CD8-positive, alpha-beta memory T cell (primary cell): ENCODE results near the gene ARFIP1. TPM values are rescaled to one million over a fixed set of nuclear protein-coding genes. Genes with fewer than 3 reads are reported as not detected.

Source experiments
- CTCF ChIA-PET: fragments of 350-600 bp; sonication (Branson Sonifier 250); formaldehyde crosslinking; loops from one replicate; lab custom pipeline; 2021; ENCODE audit warnings: antibody characterized with exemption; lab: Charles Lee
- POLR2A ChIA-PET: fragments of 350-600 bp; sonication (Branson Sonifier 250); formaldehyde crosslinking; loops from one replicate; lab custom pipeline; 2021; ENCODE audit warnings: antibody characterized with exemption; lab: Charles Lee
- DNase-seq, 5 donors: peaks; one replicate each; pipeline versions ENCODE4 v3.0.0 to v3.0.0-alpha.2; 2020 to 2022; ENCODE audit warnings: mixed read lengths in 1 of 5
- H3K27ac ChIP-seq: one replicate; pipeline ENCODE4 v1.7.0; 2013; ENCODE audit warnings: low read depth, mild to moderate bottlenecking, low read length, moderate library complexity
- H3K27me3 ChIP-seq: 2 replicates; pipeline ENCODE4 v1.7.0; 2013; ENCODE audit warnings: low read length, mild to moderate bottlenecking; ENCODE audit not compliant: insufficient read depth, poor library complexity, severe bottlenecking
- H3K36me3 ChIP-seq: 2 replicates; pipeline ENCODE4 v1.7.0; 2013; ENCODE audit warnings: mild to moderate bottlenecking, low read length, moderate library complexity; ENCODE audit not compliant: insufficient read depth
- H3K4me1 ChIP-seq: 2 replicates; pipeline ENCODE4 v1.7.0; 2013; ENCODE audit warnings: mild to moderate bottlenecking, low read length, moderate library complexity; ENCODE audit not compliant: insufficient read depth
- H3K4me3 ChIP-seq: 2 replicates; pipeline ENCODE4 v1.7.0; 2013; ENCODE audit warnings: mild to moderate bottlenecking, low read length
- H3K9me3 ChIP-seq: 2 replicates; pipeline ENCODE4 v1.7.0; 2013; ENCODE audit warnings: mild to moderate bottlenecking, low read length
- H3K27ac Mint-ChIP-seq, 8 donors: one replicate each; pipeline ENCODE4 v1.8.0; 2020 to 2021; ENCODE audit warnings: mixed read lengths in 8 of 8, mild to moderate bottlenecking in 6 of 8, inconsistent platforms in 3 of 8, moderate library complexity in 3 of 8
- H3K27me3 Mint-ChIP-seq, 2 donors: one replicate each; pipeline ENCODE4 v1.8.0; 2020 to 2021; ENCODE audit warnings: mixed read lengths in 2 of 2, mild to moderate bottlenecking in 1 of 2, moderate library complexity in 1 of 2
- H3K36me3 Mint-ChIP-seq, 3 donors: one replicate each; pipeline ENCODE4 v1.8.0; 2020 to 2021; ENCODE audit warnings: mixed read lengths in 3 of 3, inconsistent platforms in 1 of 3, mild to moderate bottlenecking in 1 of 3
- H3K4me1 Mint-ChIP-seq, 3 donors: one replicate each; pipeline ENCODE4 v1.8.0; 2020 to 2021; ENCODE audit warnings: mixed read lengths in 3 of 3, inconsistent platforms in 1 of 3, mild to moderate bottlenecking in 1 of 3
- H3K4me3 Mint-ChIP-seq, 7 donors: one replicate each; pipeline ENCODE4 v1.8.0; 2020 to 2021; ENCODE audit warnings: mixed read lengths in 7 of 7, mild to moderate bottlenecking in 6 of 7, moderate library complexity in 4 of 7, inconsistent platforms in 2 of 7
- H3K9me3 Mint-ChIP-seq, 5 donors: one replicate each; pipeline ENCODE4 v1.8.0; 2020 to 2022; ENCODE audit warnings: mixed read lengths in 5 of 5, mild to moderate bottlenecking in 3 of 5, moderate library complexity in 2 of 5, inconsistent platforms in 1 of 5
- polyA plus RNA-seq: library from polyadenylated mRNA; unstranded; fragments of 300-500 nt; fragmentation: Illumina TruSeq; gene quantifications from one replicate; pipeline ENCODE4 v1.2.3, GENCODE V29; 2021
- total RNA-seq, 2 experiments: library from RNA; stranded (reverse); gene quantifications; one replicate each; pipeline ENCODE4 v1.2.3, GENCODE V29; 2021

ARFIP1 gene
- total and polyA plus RNA-seq, 3 experiments from 2014 or later, result 13.1 to 15.3 (median 14.0) TPM

DNA sequence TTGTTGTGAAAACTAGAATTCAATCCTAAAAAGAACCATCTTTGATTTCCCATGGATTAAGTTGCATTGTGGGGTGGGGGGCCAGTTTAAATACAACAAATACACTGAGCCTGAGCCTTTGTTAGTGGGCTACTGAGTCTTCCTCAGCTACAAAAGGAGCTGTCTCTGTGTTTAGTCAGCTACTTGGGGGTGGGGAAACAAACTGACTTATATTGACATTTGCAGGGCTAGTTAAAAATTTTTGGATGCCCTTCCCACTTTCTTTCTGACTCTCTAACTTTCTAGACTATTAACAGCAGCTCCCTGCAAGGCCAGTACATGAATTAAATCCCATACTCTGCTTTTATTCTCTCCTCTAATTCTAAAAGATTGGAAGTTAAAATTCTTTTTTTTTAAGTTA lies 123.9 kb downstream of the ARFIP1 start:
- Histone ChIP-seq H3K27ac (no peak overlapping the region), H3K4me1 (no peaks in the 10 kb centered on the region), H3K9me3 (no peaks in the 10 kb centered on the region), H3K36me3 (no peaks in the 10 kb centered on the region), H3K27me3 (no peaks in the 10 kb centered on the region), H3K4me3 (no peak overlapping the region)
- H3K4me3 Mint-ChIP-seq, result no peak overlapping the region
- H3K36me3 Mint-ChIP-seq, result peaks cover 19 to 31% (median 24%) of the 10 kb centered on the region in 3 donors
- no peaks in the 10 kb centered on the region for H3K4me1 Mint-ChIP-seq
- H3K27me3 Mint-ChIP-seq, result no peaks in the 10 kb centered on the region
- H3K27ac Mint-ChIP-seq, result no peak overlapping the region
- no peak for DNase-seq
- H3K9me3 Mint-ChIP-seq, result no peaks in the 10 kb centered on the region
- ChIA-PET CTCF (interaction anchor here (1.5 kb wide), 1 partner anchor 224 kb away, joined by 3 read pairs; no protein-coding TSS in a partner anchor), POLR2A (no interaction called here)

DNA sequence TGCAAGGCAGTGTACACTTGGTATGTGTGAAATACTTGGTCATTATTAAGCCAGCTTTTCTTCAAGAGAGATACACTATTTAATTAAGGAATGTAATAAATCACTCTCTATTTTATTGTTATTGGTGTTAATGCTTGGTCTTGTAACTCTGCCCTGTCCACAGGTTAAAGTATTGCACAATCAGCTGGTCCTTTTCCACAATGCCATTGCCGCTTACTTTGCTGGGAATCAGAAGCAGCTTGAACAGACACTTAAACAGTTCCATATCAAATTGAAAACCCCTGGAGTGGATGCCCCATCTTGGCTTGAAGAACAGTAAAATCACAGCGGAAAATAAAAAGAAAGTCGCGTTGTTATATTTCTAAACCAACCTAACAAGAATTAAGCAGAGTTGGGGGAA lies 130.1 kb downstream of the ARFIP1 start:
- Mint-ChIP-seq H3K9me3 (no peaks in the 10 kb centered on the region), H3K27ac (no peak overlapping the region), H3K4me3 (no peak overlapping the region), H3K36me3 (peaks cover 20 to 38% (median 24%) of the 10 kb centered on the region in 3 donors), H3K4me1 (no peaks in the 10 kb centered on the region), H3K27me3 (no peaks in the 10 kb centered on the region)
- H3K27me3 ChIP-seq, result no peaks in the 10 kb centered on the region
- H3K4me1 ChIP-seq, result no peaks in the 10 kb centered on the region
- no peak for DNase-seq
- H3K27ac ChIP-seq, result no peak overlapping the region
- H3K36me3 ChIP-seq, result peaks cover 4% of the 10 kb centered on the region
- ChIA-PET CTCF (no interaction called here), POLR2A (no interaction called here)
- no peaks in the 10 kb centered on the region for H3K9me3 ChIP-seq
- no peak overlapping the region for H3K4me3 ChIP-seq

DNA sequence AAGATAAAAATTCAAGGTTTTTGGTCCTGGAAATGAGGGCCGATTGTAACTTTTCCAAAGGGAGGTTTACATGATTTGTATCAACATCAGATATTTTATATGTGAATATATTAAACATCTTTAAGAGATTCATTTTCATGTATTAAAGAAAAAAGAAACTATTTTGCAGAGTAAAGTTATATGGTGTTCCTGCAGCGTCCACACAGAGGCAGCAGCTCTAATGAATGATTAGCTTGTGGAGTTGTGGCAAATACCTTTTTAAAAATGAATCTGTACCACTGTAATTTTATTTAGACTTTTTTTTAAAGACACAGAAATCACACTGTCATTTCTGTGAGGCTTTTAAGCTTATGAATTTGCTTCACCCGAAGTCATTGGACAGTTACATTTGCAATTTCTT lies 130.8 kb downstream of the ARFIP1 start:
- H3K9me3 Mint-ChIP-seq, result no peaks in the 10 kb centered on the region
- no peak overlapping the region for H3K27ac Mint-ChIP-seq
- Histone ChIP-seq H3K27me3 (no peaks in the 10 kb centered on the region), H3K27ac (no peak overlapping the region), H3K4me3 (no peak overlapping the region), H3K36me3 (peaks cover 4% of the 10 kb centered on the region), H3K4me1 (no peaks in the 10 kb centered on the region), H3K9me3 (no peaks in the 10 kb centered on the region)
- H3K4me1 Mint-ChIP-seq, result no peaks in the 10 kb centered on the region
- ChIA-PET CTCF (no interaction called here), POLR2A (no interaction called here)
- no peak for DNase-seq
- peaks cover 20 to 37% (median 22%) of the 10 kb centered on the region in 3 donors for H3K36me3 Mint-ChIP-seq
- H3K27me3 Mint-ChIP-seq, result no peaks in the 10 kb centered on the region
- H3K4me3 Mint-ChIP-seq, result no peak overlapping the region

DNA sequence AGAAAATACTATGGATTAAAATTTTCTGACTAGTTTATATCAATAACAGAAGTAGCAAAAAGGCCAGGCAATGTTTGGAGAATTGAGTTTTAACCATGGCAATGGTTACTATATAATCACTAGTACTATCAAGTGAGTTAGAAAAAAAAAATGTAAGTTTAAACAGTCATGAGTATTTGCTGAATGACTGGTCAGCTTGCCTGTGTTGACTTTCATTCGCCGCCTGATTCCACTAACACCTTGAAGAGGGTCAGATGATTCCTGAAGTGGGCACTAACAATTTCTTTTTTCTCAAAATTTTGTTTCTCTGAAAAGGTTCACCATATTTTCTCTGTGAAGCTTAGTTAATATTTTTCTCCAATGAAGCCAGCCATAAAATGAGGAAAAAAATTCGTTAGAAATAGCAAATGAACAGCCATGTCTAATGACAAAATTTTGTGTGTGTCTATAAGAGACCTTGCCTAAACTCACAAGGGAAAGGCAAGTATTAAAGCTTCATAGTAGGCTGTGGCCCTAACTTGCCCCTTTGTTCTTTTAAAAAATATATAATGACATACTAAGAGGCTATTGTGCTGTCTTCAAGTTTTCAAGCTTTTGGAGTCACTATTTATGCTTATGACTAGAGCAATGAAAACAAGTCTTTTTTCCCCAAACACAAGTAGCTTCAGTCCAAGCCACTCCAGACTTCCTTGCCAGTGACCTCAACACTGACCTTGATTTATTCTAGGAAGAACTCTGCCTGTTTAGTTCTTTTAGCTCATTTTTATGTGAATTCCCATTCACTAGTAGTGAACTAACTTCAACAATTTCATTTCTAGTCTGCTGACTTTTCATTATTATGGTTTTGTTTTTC lies 138.0 kb downstream of the ARFIP1 start:
- Histone ChIP-seq H3K27me3 (no peaks in the 10 kb centered on the region), H3K36me3 (no peaks in the 10 kb centered on the region), H3K4me3 (no peak overlapping the region), H3K4me1 (no peaks in the 10 kb centered on the region), H3K9me3 (no peaks in the 10 kb centered on the region), H3K27ac (no peak overlapping the region)
- Mint-ChIP-seq H3K9me3 (peaks cover 4 to 24% (median 20%) of the 10 kb centered on the region in 5 donors), H3K27me3 (peaks cover 0 to 2% of the 10 kb centered on the region in 2 donors), H3K36me3 (peaks cover 7 to 20% (median 11%) of the 10 kb centered on the region in 3 donors), H3K4me1 (no peaks in the 10 kb centered on the region), H3K4me3 (no peak overlapping the region), H3K27ac (no peak overlapping the region)
- DNase-seq, result no peak
- ChIA-PET CTCF (no interaction called here), POLR2A (no interaction called here)

DNA sequence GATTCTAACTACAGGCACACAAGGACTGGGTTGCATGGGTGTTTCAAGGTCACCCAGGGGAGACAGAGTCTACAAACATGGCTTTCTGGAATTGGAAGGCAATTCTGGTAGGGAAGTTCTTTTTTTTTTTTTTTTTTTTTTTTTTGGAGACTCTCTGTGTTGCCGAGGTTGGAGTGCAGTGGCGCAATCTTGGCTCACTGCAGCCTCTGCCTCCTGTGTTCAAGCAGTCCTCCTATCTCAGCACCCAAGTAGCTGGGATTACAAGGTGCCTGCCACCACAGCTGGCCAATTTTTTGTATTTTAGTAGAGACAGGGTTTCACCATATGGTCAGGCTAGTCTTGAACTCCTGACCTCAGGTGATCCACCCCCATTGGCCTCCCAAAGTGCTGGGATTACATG lies 140.1 kb downstream of the ARFIP1 start:
- CTCF ChIA-PET, result no interaction called here
- Histone ChIP-seq H3K36me3 (no peaks in the 10 kb centered on the region), H3K9me3 (no peaks in the 10 kb centered on the region), H3K4me3 (no peak overlapping the region), H3K4me1 (no peaks in the 10 kb centered on the region), H3K27ac (no peak overlapping the region), H3K27me3 (no peaks in the 10 kb centered on the region)
- DNase-seq, result no peak
- Mint-ChIP-seq H3K4me3 (no peak overlapping the region), H3K27me3 (peaks cover 0 to 3% of the 10 kb centered on the region in 2 donors), H3K9me3 (peaks cover 4 to 24% (median 20%) of the 10 kb centered on the region in 5 donors), H3K36me3 (peaks cover 7 to 20% (median 11%) of the 10 kb centered on the region in 3 donors), H3K4me1 (no peaks in the 10 kb centered on the region), H3K27ac (no peak overlapping the region)
- POLR2A ChIA-PET, result no interaction called here

DNA sequence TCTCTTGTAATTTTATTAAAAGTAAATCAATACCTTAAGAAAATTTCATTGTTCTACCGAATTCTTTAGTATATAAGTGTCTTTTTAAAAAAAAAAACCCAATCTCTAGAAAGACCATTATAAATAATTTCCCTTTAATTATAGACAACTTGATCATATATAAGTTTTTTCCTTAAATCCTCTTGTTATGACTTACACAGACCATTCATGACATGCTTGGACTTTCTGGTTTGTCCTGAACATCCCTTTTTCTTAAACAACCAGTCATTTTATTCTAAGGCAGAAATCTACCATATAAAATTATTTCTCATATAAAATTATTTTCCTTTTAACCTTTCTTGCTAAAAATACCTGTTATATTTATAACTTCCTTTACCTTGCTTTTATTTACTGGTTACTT lies 141.0 kb downstream of the ARFIP1 start:
- Mint-ChIP-seq H3K27ac (no peak overlapping the region), H3K4me3 (no peak overlapping the region), H3K9me3 (peaks cover 4 to 24% (median 20%) of the 10 kb centered on the region in 5 donors), H3K27me3 (peaks cover 0 to 3% of the 10 kb centered on the region in 2 donors), H3K36me3 (peaks cover 8 to 20% (median 11%) of the 10 kb centered on the region in 3 donors), H3K4me1 (no peaks in the 10 kb centered on the region)
- H3K9me3 ChIP-seq, result no peaks in the 10 kb centered on the region
- no peak overlapping the region for H3K27ac ChIP-seq
- no peak overlapping the region for H3K4me3 ChIP-seq
- H3K4me1 ChIP-seq, result no peaks in the 10 kb centered on the region
- DNase-seq, result no peak
- CTCF ChIA-PET, result no interaction called here
- no peaks in the 10 kb centered on the region for H3K36me3 ChIP-seq
- POLR2A ChIA-PET, result no interaction called here
- no peaks in the 10 kb centered on the region for H3K27me3 ChIP-seq

DNA sequence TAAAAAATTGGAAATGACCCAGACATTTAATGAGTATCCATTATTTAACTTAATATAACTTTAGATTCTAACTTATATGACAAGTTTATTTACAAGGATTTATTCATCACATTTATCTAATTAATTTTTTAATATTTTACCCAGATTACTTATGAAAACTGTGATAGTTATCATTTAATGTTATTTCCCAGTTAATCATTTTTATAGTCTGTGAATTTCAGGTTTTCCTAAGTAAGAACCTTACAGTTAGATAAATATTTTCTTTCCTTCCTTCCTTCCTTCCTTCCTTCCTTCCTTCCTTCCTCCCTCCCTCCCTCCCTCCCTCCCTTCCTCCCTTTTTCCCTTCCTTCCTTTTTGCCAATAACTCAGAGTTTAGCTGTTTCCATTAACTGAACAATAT lies 141.5 kb downstream of the ARFIP1 start:
- POLR2A ChIA-PET, result no interaction called here
- H3K9me3 ChIP-seq, result no peaks in the 10 kb centered on the region
- Mint-ChIP-seq H3K27ac (no peak overlapping the region), H3K4me3 (no peak overlapping the region), H3K9me3 (peaks cover 4 to 24% (median 20%) of the 10 kb centered on the region in 5 donors), H3K36me3 (peaks cover 11 to 20% (median 12%) of the 10 kb centered on the region in 3 donors), H3K27me3 (peaks cover 0 to 3% of the 10 kb centered on the region in 2 donors), H3K4me1 (no peaks in the 10 kb centered on the region)
- H3K27ac ChIP-seq, result no peak overlapping the region
- H3K4me3 ChIP-seq, result no peak overlapping the region
- no peaks in the 10 kb centered on the region for H3K27me3 ChIP-seq
- CTCF ChIA-PET, result no interaction called here
- DNase-seq, result no peak
- no peaks in the 10 kb centered on the region for H3K4me1 ChIP-seq
- H3K36me3 ChIP-seq, result no peaks in the 10 kb centered on the region

DNA sequence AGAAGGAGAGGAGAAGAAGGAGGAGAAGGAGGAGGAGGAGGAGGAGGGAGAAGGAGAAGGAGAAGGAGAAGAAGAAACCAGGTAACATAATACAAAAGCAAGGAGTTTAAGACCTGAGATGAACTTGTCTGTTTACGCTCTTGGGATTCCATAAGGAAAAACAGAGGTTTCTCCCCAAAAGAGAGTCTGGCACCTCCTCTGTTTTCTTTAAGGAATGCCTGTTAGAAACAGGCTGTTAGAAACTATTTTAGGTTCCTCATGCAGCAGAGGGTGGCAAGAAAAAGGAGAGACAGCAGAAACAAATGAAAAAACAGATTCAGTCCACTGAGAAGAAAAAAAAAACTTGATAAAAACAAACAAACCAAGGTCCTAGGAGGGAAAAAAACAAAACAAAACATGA lies 146.1 kb downstream of the ARFIP1 start:
- no peak overlapping the region for H3K4me3 Mint-ChIP-seq
- no peaks in the 10 kb centered on the region for H3K4me1 Mint-ChIP-seq
- DNase-seq, result no peak
- CTCF ChIA-PET, result no interaction called here
- no peaks in the 10 kb centered on the region for H3K36me3 ChIP-seq
- no peak overlapping the region for H3K27ac ChIP-seq
- no peak overlapping the region for H3K4me3 ChIP-seq
- peaks cover 1 to 16% of the 10 kb centered on the region in 2 donors for H3K27me3 Mint-ChIP-seq
- H3K36me3 Mint-ChIP-seq, result peaks cover 0 to 8% (median 6%) of the 10 kb centered on the region in 3 donors
- H3K27ac Mint-ChIP-seq, result no peak overlapping the region
- no peaks in the 10 kb centered on the region for H3K27me3 ChIP-seq
- H3K9me3 Mint-ChIP-seq, result peaks cover 3 to 7% (median 6%) of the 10 kb centered on the region in 5 donors
- no peaks in the 10 kb centered on the region for H3K4me1 ChIP-seq
- POLR2A ChIA-PET, result no interaction called here
- no peaks in the 10 kb centered on the region for H3K9me3 ChIP-seq
